ENCODE measurements around the gene TBX18. TPM values are rescaled to one million over a fixed set of nuclear protein-coding genes. Genes with fewer than 3 reads are reported as not detected.

TBX18 gene
- total RNA-seq, 1 experiment from 2014 or later = 0.15 TPM

GRCh38 chr6:84728602-84729001, 35.8 kb downstream of the TBX18 start:
- DNase-seq (ENCODE audit: low spot score) (no peak), ATAC-seq (peak; percentile 78)
- ChIA-PET POLR2A (no interaction called here), CTCF (interaction anchor here (0.7 to 2.5 kb wide), 10 partner anchors 15 to 869 kb away, joined by 3 to 13 read pairs (median 3); partner anchors contain the start of gene CYB5R4)
- Mint-ChIP-seq H3K27ac (no peak overlapping the region), H3K4me3 (no peak overlapping the region), H3K36me3 (no peaks in the 10 kb centered on the region), H3K27me3 (ENCODE audit: low read depth) (no peaks in the 10 kb centered on the region; the same call in none of the 2 replicates), H3K9me3 (no peaks in the 10 kb centered on the region), H3K4me1 (no peaks in the 10 kb centered on the region)
- TF ChIP-seq OVOL2 (CRISPR knock-in tag; IDR thresholded peaks at IDR 0.05; ENCODE audit: borderline replicate concordance) (no peak), CTCF (IDR thresholded peaks at IDR 0.05) (peak; percentile 53)

GRCh38 chr6:84719152-84719551, 45.2 kb downstream of the TBX18 start:
- no peaks in the 10 kb centered on the region for H3K9me3 Mint-ChIP-seq
- POLR2A ChIA-PET = no interaction called here
- DNase-seq (ENCODE audit: low spot score) (no peak), ATAC-seq (no peak)
- H3K36me3 Mint-ChIP-seq = no peaks in the 10 kb centered on the region
- H3K27ac Mint-ChIP-seq = no peak overlapping the region
- CTCF ChIA-PET = no interaction called here
- no peaks in the 10 kb centered on the region for H3K27me3 Mint-ChIP-seq (ENCODE audit: low read depth)
- no peak for TF ChIP-seq CREB1 (CRISPR knock-in tag; IDR thresholded peaks at IDR 0.05)
- TF ChIP-seq TEAD1 (CRISPR knock-in tag; IDR thresholded peaks at IDR 0.05) = no peak
- no peak for TF ChIP-seq PRRX2 (CRISPR knock-in tag; IDR thresholded peaks at IDR 0.05)
- no peak for TF ChIP-seq CDX4 (CRISPR knock-in tag; IDR thresholded peaks at IDR 0.05; ENCODE audit: borderline replicate concordance)
- no peak for TF ChIP-seq GABPB1 (CRISPR knock-in tag; IDR thresholded peaks at IDR 0.05)
- no peak for TF ChIP-seq JUN (CRISPR knock-in tag; IDR thresholded peaks at IDR 0.05)
- H3K4me1 Mint-ChIP-seq = no peaks in the 10 kb centered on the region
- H3K4me3 Mint-ChIP-seq = no peak overlapping the region

GRCh38 chr6:84718038-84718955, 46.1 kb downstream of the TBX18 start:
- Mint-ChIP-seq H3K9me3 (no peaks in the 10 kb centered on the region), H3K4me3 (no peak overlapping the region), H3K27ac (no peak overlapping the region), H3K36me3 (no peaks in the 10 kb centered on the region), H3K4me1 (no peaks in the 10 kb centered on the region), H3K27me3 (ENCODE audit: low read depth) (no peaks in the 10 kb centered on the region)
- ATAC-seq (no peak), DNase-seq (ENCODE audit: low spot score) (no peak)
- ChIA-PET POLR2A (interaction anchor here (0.6 kb wide), 1 partner anchor 203 kb away, joined by 3 read pairs; no protein-coding TSS in a partner anchor), CTCF (no interaction called here)
- no peak for TF ChIP-seq KAT7 (CRISPR knock-in tag; IDR thresholded peaks at IDR 0.05; ENCODE audit: borderline replicate concordance)
- no peak for TF ChIP-seq IRF2 (CRISPR knock-in tag; IDR thresholded peaks at IDR 0.05; ENCODE audit: borderline replicate concordance, low read depth)
- no peak for TF ChIP-seq CBFB (CRISPR knock-in tag; IDR thresholded peaks at IDR 0.05; ENCODE audit: low read depth)
- TF ChIP-seq ZSCAN18 (CRISPR knock-in tag; IDR thresholded peaks at IDR 0.05) = no peak
- no peak for TF ChIP-seq PRRX2 (CRISPR knock-in tag; IDR thresholded peaks at IDR 0.05)
- TF ChIP-seq JUN (CRISPR knock-in tag; IDR thresholded peaks at IDR 0.05) = no peak
- TF ChIP-seq ZNF121 (CRISPR knock-in tag; IDR thresholded peaks at IDR 0.05) = no peak
- no peak for TF ChIP-seq FOXK1 (CRISPR knock-in tag; IDR thresholded peaks at IDR 0.05)
- TF ChIP-seq NR1H2 (CRISPR knock-in tag; IDR thresholded peaks at IDR 0.05) = no peak

- H3K4me3 Mint-ChIP-seq = no peak overlapping the region
- ChIA-PET CTCF (no interaction called here), POLR2A (no interaction called here)
- H3K27ac Mint-ChIP-seq = no peak overlapping the region
- H3K36me3 Mint-ChIP-seq = no peaks in the 10 kb centered on the region
- no peaks in the 10 kb centered on the region for H3K4me1 Mint-ChIP-seq
- no peaks in the 10 kb centered on the region for H3K27me3 Mint-ChIP-seq (ENCODE audit: low read depth)
- no peak for DNase-seq (ENCODE audit: low spot score)
- no peak for ATAC-seq
- peaks cover 14% of the 10 kb centered on the region for H3K9me3 Mint-ChIP-seq
- TF ChIP-seq TP53 (CRISPR knock-in tag; IDR thresholded peaks at IDR 0.05) (no peak), FOXP1 (CRISPR knock-in tag; IDR thresholded peaks at IDR 0.05; ENCODE audit: borderline replicate concordance) (no peak), ARID4B (CRISPR knock-in tag; IDR thresholded peaks at IDR 0.05; ENCODE audit: borderline replicate concordance) (no peak), MAX (CRISPR knock-in tag; IDR thresholded peaks at IDR 0.05) (no peak), SMAD4 (CRISPR knock-in tag; IDR thresholded peaks at IDR 0.05) (no peak)
Measured at GRCh38 chr6:84709121-84709520, 55.3 kb downstream of the TBX18 start.

All from WTC11 (cell line).